Right forelimb (tissue), 1 donor: ENCODE data around the gene OR6B2.
"Not testable (repeated sequence)": the region's sequence is repeated elsewhere in the genome, so short reads cannot be mapped to it uniquely, and the experiment has no call there.

Experiments
- DNase-seq: peaks from one replicate; pipeline ENCODE4 v3.0.0-alpha.2; 2018

OR6B2 gene

DNA sequence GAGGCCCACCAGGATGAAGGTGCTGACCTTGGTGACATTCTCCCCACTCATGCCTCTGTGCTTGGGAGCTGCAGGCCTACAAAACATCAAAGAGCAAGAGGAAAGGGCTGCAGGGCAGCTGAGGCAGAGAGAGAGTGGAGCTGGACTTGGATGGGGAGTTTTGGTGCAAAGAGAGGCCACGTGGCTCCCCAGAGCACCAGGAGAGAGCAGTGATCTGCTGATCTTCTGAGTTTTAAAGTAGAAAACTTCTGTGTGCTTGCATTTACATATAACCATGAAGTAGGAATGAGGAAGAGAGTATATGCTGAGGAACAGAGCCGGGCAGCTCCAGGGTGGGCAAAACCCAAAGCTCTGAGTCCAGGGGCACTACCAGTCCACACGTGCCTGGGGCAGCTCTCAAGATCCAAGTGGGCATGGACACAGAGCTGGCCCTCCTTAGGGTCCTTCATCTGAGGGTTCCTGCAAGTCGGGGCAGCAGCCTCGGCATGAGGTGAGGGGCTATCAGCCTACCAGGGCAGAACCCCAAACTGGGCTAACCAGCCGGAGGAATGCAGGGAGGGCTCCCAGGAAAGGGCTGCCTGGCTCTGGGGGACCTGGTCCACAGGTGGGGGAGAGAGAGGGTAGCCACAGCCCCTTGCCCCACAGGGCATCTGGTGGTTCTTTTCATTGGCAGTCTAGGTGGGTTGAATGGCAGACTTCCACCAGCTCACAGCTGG is at the start of gene OR6B2:
Gene OR6B2, minus strand, starts transcription at position 51 of the 716 bp plus-strand sequence. Its CDS starts 0 bp downstream, at position 51.
- DNase-seq = no peak

DNA sequence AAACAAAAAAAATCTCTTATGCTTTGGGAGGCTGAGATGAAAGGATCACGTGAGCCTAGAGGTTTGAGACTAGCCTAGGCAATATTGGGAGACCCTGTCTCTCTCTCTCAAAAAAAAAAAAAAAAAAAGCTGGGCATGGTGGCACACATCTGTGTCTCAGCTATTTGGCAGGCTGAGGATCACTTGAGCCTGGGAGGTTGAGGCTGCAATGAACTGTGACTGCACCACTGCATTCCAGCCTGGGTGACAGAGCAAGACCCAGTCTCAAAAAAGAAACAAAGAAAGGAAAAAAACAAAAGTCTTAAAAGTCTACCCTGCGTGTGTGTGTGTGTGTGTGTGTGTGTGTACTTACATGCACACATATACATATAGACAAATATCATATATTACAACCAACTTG is 48.4 kb upstream of the OR6B2 start:
- DNase-seq = no peak

DNA sequence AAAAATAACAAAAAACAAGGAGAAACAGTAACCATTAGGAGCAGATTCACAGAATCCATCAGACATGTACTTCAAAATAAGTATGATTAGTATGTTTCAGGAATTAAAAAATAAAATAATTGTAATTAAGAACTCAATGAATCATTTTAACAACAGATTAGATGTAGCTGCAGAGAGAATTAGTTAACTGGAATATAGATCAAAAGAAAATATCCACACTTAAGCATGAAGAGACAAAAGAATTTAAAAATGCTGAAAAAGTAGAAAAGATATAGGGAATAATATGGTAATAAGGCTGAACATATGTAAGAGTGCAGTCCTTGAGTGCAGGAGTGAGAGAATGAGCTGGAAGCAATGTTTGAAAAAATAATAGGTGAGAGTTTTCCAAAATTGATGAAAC is 47.2 kb upstream of the OR6B2 start:
- DNase-seq = no peak

DNA sequence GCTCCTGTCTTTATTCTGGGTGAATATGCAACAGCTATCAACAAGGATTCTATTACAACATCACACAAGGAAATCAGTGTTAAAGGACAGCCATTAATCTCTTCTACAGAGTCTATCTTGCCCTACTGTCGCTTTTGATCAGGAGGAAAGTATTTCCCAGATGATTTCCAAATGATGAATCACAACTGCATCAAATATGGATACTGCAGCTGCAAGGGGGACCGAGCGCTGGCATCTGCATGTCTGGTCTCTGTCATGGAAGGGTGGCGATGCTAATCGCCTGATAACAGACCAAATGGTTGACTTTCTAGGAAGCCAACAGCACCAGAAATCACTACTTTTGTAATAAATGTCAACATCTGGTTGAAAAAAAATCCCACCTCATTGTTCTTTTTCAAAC is 44.3 kb upstream of the OR6B2 start:
- DNase-seq = no peak

DNA sequence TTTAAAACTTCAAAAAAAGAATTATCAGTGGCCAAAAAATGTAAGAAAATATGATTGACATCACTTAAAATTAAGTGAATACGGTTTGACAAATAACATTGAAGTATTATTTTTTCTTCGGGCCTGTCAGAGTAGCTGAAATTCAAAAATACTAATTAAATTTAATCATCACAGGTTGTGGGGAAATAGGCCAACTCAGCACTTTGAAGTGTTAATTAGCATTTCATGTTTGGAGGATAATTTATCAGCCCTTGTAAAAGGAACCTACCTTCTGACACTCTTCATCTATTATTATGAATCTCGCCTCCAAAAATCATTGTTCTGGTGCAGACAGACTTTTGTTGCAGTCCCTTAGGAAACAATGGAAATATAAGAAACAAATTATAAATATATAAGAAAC is 40.7 kb upstream of the OR6B2 start:
- no peak for DNase-seq

DNA sequence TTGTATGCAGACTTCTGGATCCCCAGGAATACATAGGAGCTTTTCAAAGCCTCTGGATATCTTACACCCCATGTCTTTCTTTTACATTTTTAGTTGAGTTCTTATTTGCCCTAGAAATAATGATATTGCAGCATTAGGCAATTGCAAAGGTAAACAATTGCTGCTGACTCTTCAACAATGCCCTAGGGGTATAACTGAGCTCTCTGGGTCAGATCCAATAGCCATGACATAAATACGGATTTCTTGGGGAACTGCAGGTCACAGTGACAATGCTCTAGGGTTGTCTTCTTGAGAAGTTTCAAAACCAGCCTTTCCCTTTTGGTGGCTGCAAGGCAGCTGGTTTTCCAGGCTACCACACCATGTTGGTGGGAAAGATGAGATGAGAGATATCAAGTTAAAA is 39.6 kb upstream of the OR6B2 start:
- DNase-seq = no peak

DNA sequence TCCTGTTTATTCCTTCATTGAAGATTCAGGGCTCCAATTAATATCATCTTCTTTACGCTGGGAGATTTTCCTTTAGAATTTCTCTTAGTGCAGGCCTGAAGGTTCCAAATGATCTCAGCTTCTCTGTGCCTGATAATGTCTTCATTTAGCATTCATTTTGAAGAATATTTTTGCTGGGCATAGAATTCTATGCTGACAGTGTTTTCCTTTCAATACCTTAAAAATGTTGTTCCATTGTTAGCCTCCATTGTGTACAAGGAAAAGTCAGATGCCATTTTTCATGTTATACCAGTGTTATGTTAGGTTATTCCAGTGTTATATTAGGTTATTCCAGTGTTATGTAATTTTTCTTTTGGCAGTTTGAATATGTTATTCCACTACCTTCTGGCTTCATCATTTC is 38.0 kb upstream of the OR6B2 start:
- DNase-seq = no peak

DNA sequence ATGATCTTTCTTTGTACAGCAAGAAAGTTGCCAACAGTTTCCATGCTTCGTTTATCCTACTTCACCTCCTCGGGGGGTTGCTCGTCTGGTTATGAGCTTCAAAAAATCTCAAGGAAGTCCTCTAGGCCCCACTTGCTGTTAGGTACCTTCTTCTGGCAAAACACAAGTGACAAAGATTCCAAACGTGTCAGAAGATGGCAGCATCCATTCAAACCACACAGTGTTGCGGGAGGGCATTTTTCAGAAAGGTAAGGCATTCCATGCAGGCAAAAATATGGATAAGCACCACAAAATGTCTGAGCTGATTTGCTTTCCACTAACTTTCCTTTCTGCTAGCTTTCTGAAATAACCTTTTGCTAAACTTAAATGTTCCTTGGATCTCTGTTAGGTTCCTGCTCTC is 36.3 kb upstream of the OR6B2 start:
- DNase-seq = no peak

DNA sequence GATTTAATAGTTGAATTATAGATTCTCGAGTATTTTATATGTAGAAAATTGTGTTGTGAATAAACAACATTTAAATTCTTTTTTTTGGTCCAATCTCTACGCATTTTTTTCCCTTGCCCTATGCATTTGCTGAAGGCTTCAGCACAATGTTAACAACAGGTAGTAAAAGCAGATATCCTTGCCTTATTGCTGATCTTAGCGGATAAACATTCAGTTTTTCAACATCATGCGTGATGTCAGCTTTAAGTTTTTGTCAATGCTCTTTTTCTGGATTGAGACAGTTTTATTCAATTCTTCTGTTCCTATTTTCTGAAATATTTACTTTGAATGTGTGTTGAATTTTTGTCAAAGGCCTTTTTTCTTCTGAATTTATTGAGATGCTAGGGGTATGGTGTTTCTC is 34.7 kb upstream of the OR6B2 start:
- DNase-seq = no peak

DNA sequence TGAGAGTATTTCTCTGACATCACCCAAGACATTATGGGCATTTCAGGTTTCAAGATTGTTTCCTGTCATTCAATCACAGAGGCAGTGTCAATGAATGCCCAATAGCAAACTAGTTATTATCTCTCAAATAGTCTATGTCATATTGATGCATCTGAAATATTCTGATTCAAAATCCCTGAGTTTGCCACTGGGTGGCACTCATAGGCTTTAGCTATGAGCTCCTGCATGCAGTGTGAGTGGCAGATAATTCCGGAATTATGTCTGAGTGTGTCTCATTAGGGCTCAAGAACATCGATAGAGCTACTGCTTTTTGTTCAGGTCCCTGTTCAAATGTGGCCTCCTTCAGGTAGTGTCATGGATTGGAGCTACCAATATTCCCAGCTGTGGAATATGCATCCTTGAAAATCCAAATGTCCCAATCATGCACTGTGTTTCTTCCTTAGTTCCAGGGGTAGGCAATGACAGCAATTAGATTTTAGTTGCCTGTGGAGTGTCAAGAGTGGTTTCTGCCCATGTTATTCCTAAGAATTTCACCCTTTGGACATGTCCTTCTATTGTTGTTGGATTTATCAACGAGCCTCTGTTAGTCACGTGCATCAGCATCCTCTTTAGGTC is 30.9 kb upstream of the OR6B2 start:
- no peak for DNase-seq

DNA sequence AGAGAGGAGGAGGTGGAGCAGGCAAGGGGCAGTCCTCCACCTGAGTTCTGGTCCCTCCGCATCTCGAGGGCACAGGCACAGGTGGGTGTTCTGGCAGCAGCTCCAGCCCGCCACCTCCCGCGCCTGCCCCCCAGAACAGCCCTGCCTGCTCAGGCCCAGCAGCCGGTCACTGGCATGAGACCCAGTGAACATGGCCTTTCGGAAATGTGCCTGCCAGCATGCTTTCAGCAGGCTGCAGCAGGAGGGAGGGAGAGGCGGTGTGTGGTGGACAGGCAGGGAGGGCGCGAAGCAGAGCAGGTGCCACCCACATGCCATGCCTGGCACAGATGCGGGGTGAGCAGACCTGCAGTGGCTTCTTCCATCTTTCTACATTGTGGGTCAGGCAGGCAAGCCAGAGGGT is 26.4 kb upstream of the OR6B2 start:
- no peak for DNase-seq

DNA sequence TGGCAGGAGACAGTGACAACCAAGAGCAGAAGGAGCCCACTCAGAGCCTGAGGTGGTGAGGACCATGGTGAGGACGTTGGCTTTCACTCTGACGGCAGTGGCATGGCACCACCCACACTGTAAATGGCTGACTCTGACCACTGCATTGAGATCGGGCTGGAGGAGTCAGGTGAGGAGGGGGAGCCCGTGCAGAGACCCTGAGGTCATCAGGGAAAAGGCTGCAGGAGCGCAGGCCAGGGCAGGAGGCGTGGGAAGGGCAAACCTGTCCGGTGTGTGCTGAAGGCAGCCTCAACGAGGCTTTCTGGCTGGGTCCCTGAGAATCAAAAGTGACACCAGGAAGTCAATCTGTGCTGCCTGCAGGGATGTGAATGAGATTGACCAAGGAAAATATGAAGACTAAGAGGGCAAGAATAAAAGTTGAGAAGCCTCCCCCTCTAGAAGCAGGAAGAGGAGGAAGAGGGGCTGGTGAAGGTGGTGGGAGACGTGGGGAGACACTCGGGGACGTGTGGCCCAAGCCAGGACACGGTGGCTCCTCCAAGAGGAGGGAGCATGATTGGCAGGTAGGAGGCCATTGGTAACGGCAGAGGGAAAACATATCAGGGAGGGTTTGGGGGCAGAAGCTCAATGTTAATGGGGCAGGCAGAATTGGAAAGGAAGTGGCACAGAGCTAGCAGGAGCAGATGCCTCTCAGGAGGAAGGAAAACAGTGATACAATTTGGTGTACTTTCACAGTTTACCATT is 25.1 kb upstream of the OR6B2 start:
- DNase-seq = no peak

DNA sequence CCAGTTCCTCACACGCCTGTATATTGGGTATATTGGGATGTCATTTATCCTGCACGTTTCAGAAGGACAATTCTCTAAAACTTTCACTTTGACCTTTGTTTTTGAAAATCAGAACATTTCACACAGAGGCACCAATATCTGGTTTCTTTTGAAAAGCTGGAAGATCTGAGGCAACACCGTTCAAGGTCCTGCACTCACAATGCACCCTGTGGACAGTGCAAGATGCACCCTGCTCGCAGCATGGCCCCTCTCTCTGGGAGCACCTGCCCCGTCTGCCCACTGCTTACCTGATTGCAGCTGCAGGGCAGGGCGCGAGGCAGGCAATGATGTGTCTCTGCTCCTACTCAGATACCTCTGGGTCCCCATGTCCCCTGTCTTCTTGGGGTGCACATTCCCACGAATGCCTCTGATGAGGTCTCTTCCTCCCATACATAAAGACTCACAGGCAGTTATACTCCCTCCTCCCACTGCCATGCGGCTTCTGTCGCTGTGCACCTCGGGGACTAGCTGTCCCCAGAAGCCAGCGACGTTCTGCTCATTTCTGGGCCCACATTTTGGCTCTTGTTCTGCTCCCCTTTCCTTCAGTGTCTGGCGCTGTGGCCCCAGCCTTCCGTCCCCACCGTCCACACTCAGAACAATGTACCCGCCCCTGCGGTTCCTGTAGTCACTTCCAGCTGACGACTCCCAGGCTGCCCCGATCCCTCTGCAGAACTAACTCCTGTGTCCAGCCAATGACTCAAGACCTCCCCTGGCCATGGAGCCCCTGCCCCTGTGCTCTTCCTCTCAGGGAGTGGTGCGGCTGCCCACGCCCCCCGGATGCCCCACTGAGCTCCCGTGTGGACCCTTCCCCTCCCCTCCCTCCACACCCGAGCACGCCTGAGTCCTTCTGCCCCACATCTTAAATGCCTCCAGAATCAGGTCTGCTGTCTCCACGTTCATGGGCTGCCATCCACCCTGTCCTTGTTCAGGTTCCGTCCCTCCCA is 23.2 kb upstream of the OR6B2 start, which contains the start of gene OR6B3:
Gene OR6B3, minus strand, starts transcription at position 349 of the 983 bp plus-strand sequence.
- DNase-seq = no peak

DNA sequence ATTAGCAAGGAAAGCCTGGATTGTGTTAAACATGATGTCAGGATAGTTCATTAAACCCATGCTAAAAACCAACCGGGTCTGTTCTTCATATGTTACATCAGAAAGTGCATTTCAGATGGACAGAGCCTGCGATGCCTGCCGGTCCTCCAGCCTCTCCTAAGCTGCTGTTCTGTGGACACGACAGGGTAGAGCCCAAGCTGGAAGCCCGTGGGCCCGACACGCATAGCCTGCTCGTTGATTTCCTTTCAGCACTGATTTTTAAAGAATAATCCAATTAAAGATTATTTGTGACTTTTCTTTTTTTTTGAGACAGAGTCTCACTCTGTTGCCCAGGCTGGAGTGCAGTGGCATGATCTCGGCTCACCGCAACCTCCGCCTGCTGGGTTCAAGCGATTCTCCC is 22.3 kb upstream of the OR6B2 start:
- no peak for DNase-seq

DNA sequence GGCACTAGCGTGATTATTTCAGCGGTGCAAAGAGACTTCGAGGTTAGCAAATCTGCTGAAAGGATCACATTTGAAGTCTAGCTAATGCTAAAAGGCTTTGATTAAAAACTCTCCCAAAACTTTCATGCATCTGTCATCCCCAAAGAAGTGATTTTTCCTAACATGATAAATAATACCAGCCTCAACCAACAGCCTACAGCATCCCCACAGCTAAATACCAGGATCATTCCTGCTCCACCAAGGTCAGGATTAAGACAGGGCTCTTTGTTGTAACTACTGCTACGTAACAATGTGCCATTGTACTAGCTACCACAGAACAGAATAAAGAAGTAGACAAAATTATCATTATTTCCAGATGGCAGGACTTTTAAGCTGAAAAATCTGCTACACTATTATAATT is 21.5 kb upstream of the OR6B2 start:
- DNase-seq = no peak

DNA sequence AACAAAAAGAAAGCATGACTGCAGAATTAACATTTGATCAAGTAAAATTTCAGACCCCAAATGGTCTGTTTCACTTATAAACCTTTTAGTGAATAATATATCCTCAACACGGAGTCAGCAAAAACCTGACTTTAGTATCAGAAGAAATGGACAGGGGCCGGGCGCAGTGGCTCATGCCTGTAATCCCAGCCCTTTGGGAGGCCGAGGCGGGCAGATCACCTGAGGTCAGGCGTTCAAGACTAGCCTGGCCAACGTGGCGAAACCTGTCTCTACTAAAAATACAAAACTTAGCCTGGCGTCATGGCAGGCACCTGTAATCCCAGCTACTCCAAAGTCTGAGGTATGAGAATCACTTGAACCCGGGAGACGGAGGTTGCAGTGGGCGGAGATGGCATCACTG is 20.0 kb upstream of the OR6B2 start:
- DNase-seq = no peak

DNA sequence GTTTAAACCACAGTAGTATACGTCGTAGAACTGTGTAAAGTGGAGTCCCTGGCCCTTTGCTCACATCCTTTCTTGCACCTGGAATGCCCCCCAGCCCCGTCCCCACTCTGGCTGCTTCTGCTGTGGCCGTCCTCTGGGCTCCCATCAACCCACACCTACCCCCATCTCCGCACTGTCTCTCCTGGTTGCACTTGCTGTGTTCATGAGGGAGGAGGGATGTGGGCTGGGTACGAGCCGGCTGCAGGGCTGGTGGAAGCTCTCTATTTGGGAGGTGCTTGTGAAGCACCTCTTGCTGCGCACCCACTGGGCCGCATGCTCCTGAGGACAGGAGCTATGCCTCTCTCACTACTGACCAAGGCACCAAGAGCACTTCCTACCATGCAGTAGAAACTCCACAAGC is 18.0 kb upstream of the OR6B2 start:
- no peak for DNase-seq

DNA sequence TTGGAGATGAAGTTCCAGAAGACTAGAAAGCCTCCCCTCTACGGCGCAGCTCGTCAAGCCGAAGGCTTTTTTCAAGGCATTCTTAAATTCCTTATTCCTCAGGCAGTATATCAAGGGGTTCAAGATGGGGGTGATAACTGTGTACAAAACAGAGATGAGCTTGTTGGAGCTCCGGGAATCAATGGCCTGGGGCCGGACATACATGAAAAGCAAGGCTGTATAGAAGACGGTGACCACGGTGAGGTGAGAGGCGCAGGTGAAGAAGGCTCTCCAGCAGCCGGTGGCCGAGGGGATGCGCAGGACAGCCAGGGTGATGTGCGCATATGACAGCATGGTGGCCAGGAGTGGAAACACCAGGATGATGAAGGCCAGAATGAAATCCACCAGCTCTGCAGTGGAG is 14.9 kb upstream of the OR6B2 start:
- DNase-seq = no peak

DNA sequence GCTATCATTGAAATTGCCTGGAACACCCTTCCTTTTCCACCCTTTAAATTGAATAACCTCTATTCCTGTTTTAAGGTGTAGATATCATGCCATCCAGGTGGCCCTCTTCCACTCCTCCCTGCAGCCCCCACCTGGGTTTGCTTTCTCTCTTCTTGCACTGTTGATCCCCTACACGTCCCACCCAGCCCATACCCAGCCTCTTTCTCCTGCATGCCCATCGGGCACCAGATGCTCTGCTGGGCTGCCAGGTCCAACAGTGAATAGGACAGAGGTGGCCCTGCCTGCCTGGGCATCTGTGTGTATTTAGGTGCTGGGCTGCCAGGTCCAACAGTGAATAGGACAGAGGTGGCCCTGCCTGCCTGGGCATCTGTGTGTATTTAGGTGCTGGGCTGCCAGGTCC is 13.9 kb upstream of the OR6B2 start:
- not testable (repeated sequence) for DNase-seq

DNA sequence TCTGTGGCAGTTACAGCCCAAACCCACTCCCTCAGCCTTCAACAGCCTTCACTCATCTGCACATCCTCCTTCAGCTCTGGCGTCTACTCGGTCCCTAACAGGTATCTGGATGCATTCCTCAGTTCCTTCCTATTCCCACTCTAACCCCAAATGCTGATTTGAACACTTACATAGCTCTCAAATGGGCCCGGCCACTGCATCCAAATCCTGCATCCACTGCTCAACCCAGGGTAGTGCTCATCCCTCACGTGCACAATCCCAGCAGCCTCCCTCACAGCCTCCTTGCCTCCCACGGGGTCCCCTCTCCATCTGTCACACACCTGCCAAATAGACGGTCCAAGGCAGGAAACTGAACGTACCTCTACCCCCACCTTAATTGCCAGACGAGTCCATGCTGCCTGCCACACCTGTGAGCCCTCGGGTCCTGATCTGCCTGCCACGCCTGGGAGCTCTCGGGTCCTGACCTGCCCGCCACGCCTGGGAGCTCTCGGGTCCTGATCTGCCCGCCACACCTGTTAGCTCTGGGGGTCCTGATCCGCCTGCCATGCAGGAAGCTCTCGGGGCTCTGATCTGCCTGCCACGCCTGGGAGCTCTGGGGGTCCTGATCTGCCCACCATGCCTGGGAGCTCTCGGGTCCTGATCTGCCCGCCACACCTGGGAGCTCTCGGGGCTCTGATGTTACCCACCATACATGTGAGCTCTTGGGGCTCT is 13.2 kb upstream of the OR6B2 start:
- DNase-seq = no peak

DNA sequence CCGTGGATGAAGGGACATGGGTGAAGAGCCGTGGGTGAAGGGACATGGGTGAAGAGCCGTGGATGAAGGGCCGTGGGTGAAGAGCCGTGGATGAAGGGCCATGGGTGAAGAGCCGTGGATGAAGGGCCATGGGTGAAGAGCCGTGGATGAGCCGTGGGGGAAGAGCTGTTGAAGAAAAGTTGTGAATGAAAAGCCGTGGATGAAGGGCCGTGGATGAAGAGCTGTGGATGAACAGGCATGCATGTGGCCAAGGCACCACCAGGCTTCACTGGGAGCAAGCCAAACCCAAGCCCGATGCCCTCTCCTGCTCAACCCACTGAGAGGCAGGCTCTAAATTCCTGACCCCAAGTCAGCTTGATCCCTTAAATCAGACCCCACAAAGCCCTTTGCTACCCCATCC is 12.5 kb upstream of the OR6B2 start:
- DNase-seq = no peak

DNA sequence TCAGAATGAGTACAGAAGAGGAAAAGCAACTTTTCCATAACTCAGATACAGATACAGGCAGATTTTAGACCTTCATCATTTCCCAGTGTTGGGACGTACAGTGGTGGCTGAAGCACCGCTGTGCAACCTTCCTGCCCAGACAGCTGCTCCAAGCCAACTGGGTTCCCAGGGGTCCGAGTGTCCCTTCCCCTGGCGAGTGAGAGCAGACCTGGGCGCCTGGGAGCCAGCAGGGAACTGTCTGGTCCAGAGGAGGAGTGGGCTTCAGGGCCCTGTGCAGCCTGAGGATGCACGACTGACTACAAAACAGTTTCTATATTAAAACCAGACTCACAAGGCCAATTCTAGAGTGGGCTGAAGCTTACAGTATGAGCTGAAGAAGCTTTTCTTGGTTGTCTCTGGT is 11.1 kb upstream of the OR6B2 start:
- DNase-seq = no peak
